PFSK-1 (cell line): ENCODE measurements around the gene CCN2.

ENCODE experiments used
- FOXP2 ChIP-seq: optimal IDR thresholded peaks from 2 replicates; pipeline ENCODE3; 2011; ENCODE audit warnings: borderline replicate concordance, control low read depth, inconsistent platforms; ENCODE audit not compliant: insufficient read depth; ENCODE audit errors: extremely low read length, extremely low read depth
- POLR2AphosphoS5 ChIP-seq: IDR thresholded peaks from 2 replicates; pipeline ENCODE4 v1.6.1; 2012; ENCODE audit warnings: low read depth, mild to moderate bottlenecking, control low read depth, low read length, moderate library complexity
- SIN3A ChIP-seq: IDR thresholded peaks from 2 replicates; pipeline ENCODE4 v1.6.1; 2012; ENCODE audit warnings: mild to moderate bottlenecking, low read length, moderate library complexity, borderline replicate concordance; ENCODE audit not compliant: insufficient read depth
- TAF1 ChIP-seq: IDR thresholded peaks from 2 replicates; pipeline ENCODE4 v1.6.1; 2012; ENCODE audit warnings: low read length, control low read depth, borderline replicate concordance; ENCODE audit not compliant: insufficient read depth
- TF ChIP-seq, protein P1 (sequence below), 2 experiments: IDR thresholded peaks; 2 replicates each; pipeline versions ENCODE4 v1.6.1 to v1.8.0; 2011 to 2012; ENCODE audit warnings: low read depth in 2 of 2, low read length in 2 of 2, control low read depth in 1 of 2, inconsistent platforms in 1 of 2, mild to moderate bottlenecking in 1 of 2, moderate library complexity in 1 of 2; ENCODE audit not compliant: insufficient read depth in 1 of 2

Gene CCN2

GRCh38 chr6:131978522-131978921 lies 27.4 kb upstream of the CCN2 start:
- TF ChIP-seq, protein P1, sequence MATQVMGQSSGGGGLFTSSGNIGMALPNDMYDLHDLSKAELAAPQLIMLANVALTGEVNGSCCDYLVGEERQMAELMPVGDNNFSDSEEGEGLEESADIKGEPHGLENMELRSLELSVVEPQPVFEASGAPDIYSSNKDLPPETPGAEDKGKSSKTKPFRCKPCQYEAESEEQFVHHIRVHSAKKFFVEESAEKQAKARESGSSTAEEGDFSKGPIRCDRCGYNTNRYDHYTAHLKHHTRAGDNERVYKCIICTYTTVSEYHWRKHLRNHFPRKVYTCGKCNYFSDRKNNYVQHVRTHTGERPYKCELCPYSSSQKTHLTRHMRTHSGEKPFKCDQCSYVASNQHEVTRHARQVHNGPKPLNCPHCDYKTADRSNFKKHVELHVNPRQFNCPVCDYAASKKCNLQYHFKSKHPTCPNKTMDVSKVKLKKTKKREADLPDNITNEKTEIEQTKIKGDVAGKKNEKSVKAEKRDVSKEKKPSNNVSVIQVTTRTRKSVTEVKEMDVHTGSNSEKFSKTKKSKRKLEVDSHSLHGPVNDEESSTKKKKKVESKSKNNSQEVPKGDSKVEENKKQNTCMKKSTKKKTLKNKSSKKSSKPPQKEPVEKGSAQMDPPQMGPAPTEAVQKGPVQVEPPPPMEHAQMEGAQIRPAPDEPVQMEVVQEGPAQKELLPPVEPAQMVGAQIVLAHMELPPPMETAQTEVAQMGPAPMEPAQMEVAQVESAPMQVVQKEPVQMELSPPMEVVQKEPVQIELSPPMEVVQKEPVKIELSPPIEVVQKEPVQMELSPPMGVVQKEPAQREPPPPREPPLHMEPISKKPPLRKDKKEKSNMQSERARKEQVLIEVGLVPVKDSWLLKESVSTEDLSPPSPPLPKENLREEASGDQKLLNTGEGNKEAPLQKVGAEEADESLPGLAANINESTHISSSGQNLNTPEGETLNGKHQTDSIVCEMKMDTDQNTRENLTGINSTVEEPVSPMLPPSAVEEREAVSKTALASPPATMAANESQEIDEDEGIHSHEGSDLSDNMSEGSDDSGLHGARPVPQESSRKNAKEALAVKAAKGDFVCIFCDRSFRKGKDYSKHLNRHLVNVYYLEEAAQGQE (IDR thresholded peaks at IDR 0.05; ENCODE audit: insufficient read depth in 1 of 2, low read depth in 2 of 2, low read length in 2 of 2) = no peak
- TF ChIP-seq POLR2AphosphoS5 = no peak
- TF ChIP-seq SIN3A = no peak
- TF ChIP-seq FOXP2 = no peak

GRCh38 chr6:131976545-131977061 lies 25.4 kb upstream of the CCN2 start:
- TF ChIP-seq POLR2AphosphoS5 (no peak), TAF1 (no peak)

GRCh38 chr6:131972741-131973140 lies 21.6 kb upstream of the CCN2 start:
- TF ChIP-seq, protein P1 (IDR thresholded peaks at IDR 0.05; ENCODE audit: insufficient read depth in 1 of 2, low read depth in 2 of 2, low read length in 2 of 2) = no peak
- TF ChIP-seq FOXP2 (no peak), SIN3A (no peak), POLR2AphosphoS5 (no peak), TAF1 (no peak)

- TF ChIP-seq SIN3A (no peak), TAF1 (no peak), FOXP2 (no peak), POLR2AphosphoS5 (no peak)
- TF ChIP-seq, protein P1 (IDR thresholded peaks at IDR 0.05; ENCODE audit: insufficient read depth in 1 of 2, low read depth in 2 of 2, low read length in 2 of 2) = no peak
Measured at GRCh38 chr6:131970076-131970859, 19.1 kb upstream of the CCN2 start.

DNA sequence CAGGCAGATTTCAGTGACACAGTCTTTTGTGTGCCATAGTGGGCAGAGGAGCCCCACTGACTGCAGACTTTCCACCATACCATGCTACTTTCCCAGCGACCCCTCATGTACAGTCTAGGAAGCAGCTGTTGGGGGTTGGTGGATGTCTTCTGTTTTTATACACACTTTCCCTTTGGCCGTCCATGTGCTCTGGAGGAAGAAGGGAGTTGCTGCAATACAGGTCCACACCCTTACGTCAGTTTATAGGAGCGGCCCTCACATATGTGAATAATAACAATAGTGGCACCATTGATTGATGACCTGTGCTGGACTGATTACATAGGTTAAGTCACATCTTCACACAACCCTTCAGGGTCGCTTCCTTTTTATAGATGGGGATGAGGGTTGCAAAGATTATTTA lies 17.5 kb upstream of the CCN2 start:
- TF ChIP-seq, protein P1 (IDR thresholded peaks at IDR 0.05; ENCODE audit: insufficient read depth in 1 of 2, low read depth in 2 of 2, low read length in 2 of 2) = no peak
- no peak for TF ChIP-seq SIN3A
- no peak for TF ChIP-seq FOXP2
- no peak for TF ChIP-seq TAF1
- TF ChIP-seq POLR2AphosphoS5 = no peak
